ENCODE results near the gene KCNK18. TPM values are rescaled to one million over a fixed set of nuclear protein-coding genes. Genes with fewer than 3 reads are reported as not detected.

Gene KCNK18
- not detected in 2 replicates for polyA plus RNA-seq

DNA sequence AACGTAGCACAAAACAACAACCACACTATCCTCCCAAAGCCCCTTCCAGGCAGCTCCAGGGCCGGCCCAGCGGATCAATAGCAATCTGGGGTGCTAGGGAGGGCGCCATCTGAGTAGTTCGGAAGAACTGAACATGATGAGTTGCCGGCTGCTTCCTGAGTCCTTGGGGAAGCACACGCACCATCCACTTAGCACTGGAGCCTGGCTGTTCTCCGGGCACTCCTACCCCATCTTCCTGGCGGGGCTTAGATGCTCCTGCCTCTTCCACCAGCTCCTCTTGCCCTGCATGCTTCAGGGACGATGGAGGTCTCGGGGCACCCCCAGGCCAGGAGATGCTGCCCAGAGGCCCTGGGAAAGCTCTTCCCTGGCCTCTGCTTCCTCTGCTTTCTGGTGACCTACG lies at the start of gene KCNK18:
Gene KCNK18 (plus strand): TSS at position 301 of the 400 bp plus-strand sequence. CDS start 0 bp downstream, at position 301.

DNA sequence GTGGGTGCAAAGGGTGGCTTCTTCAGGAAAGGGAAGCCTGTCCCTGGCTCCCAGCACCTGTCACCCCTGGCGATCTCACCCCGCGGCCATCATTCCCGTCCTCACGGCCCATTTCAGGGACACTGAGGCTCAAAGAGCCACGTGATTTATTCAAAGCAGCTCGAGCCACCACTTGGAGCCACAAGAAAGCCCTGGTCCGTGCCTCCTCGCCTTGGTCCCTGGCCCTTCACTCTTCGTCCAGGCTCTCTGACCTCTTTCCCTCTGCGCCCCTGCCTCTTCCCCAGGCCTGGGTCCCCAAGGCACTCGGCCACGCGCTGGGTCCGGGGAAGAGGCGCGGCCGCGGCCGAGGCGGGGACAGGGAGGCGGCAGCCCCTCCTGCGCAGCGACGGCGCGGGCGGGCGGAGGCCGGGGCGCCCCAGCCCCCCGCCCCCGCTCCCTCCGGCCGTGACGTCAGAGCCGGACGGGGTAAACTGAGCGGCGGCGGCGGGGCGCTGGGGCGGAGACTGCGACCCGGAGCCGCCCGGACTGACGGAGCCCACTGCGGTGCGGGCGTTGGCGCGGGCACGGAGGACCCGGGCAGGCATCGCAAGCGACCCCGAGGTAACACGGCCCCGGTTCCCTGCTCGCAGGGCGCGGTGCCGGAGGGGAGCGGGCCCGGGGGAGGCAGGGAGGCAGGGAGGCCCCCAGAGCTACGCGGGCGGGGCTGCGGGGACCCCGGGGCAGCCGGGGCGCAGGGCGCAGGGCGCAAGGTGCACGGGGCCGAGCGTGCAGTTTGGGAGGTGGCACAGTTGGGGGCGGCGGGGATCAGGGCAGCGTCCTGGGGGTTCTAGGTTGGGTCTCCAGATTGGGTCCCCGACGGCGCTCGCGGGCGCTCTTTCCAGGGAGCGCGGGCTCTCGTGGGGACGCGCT lies 43.6 kb downstream of the KCNK18 start, which contains the start of gene SLC18A2:
Gene SLC18A2 (plus strand): TSS at position 494 of the 909 bp plus-strand sequence. CDS start 580 bp downstream, outside the sequence.

Other genes starting within 250 kb of the KCNK18 start
- gene SHTN1, start 192.3 kb upstream of the KCNK18 start, polyA plus RNA-seq: 55.0 and 70.4 TPM in 2 replicates
- 0.51 TPM in 1 of 2 replicates, not detected in the other for gene VAX1, start 59.2 kb upstream of the KCNK18 start, polyA plus RNA-seq
- gene SLC18A2, start 43.6 kb downstream of the KCNK18 start, polyA plus RNA-seq: 1.1 and 2.5 TPM in 2 replicates
- 25.8 and 32.3 TPM in 2 replicates for gene PDZD8, start 178.0 kb downstream of the KCNK18 start, polyA plus RNA-seq

Data from Purkinje cell (primary cell).